Fibroblast of upper back skin (primary cell): ENCODE results near the gene DROSHA.
"Not testable (repeated sequence)": the region's sequence is repeated elsewhere in the genome, so short reads cannot be mapped to it uniquely, and the experiment has no call there.

Experiments used
- DNase-seq: peaks from one replicate; pipeline ENCODE4 v3.0.0-alpha.2; 2013

Gene DROSHA, protein sequence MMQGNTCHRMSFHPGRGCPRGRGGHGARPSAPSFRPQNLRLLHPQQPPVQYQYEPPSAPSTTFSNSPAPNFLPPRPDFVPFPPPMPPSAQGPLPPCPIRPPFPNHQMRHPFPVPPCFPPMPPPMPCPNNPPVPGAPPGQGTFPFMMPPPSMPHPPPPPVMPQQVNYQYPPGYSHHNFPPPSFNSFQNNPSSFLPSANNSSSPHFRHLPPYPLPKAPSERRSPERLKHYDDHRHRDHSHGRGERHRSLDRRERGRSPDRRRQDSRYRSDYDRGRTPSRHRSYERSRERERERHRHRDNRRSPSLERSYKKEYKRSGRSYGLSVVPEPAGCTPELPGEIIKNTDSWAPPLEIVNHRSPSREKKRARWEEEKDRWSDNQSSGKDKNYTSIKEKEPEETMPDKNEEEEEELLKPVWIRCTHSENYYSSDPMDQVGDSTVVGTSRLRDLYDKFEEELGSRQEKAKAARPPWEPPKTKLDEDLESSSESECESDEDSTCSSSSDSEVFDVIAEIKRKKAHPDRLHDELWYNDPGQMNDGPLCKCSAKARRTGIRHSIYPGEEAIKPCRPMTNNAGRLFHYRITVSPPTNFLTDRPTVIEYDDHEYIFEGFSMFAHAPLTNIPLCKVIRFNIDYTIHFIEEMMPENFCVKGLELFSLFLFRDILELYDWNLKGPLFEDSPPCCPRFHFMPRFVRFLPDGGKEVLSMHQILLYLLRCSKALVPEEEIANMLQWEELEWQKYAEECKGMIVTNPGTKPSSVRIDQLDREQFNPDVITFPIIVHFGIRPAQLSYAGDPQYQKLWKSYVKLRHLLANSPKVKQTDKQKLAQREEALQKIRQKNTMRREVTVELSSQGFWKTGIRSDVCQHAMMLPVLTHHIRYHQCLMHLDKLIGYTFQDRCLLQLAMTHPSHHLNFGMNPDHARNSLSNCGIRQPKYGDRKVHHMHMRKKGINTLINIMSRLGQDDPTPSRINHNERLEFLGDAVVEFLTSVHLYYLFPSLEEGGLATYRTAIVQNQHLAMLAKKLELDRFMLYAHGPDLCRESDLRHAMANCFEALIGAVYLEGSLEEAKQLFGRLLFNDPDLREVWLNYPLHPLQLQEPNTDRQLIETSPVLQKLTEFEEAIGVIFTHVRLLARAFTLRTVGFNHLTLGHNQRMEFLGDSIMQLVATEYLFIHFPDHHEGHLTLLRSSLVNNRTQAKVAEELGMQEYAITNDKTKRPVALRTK (N-terminal part only)

DNA sequence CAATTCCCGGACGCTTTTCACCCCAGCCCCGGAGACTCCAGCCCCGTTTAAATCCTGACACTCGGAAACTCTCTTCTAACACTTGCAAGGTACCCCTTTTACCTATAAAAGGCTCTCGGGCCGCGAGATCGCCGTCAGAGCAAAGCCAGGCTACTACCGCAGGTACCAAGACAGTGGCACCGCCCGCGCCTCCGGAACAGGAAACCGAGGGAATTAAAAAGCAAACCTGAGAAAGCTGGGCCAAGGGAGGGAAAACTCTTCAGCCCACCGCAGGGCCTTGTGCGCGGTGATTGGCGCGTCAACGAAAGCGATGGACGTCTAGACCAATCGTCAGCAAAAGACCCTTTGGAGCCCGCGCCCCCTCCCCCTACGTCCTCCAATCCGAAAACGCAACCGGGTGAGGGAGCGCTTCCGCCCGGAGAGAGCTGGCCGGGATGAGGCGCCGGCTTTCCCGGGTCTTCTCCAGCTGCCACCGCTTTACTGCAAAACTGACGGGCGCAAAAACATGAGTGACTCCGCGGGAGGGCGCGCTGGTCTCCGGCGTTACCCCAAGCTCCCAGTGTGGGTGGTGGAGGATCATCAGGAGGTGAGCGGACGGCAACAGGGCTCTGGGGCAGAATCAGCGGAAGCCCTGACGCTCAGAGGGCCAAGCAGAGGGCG is at the start of gene DROSHA, which contains the start of gene C5orf22:
Gene DROSHA, minus strand, starts transcription at position 206 of the 660 bp plus-strand sequence. CDS start 3,034 bp downstream, outside the sequence.
Gene C5orf22, plus strand, starts transcription at position 414 of the 660 bp plus-strand sequence. Its CDS starts 92 bp downstream, at position 506.
- DNase-seq, result peak; percentile 95

DNA sequence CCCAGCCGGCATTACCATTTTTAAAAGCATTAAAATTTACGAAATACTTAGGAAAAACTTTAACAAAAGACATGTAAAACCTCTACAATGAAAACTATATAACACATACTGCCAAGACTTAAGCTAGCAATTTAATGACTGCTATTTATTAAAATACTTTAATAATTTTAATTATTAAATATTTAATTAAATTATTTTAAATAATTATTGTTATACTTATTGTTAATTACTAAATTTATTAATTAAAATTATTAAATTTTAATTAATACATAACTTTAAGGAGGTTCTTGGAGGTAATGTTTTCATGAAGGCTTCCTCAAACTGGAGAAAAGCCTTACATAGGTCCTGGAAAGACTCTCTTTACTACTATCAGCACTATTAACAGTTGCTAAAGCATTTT is 47.7 kb upstream of the DROSHA start:
- no peak for DNase-seq

DNA sequence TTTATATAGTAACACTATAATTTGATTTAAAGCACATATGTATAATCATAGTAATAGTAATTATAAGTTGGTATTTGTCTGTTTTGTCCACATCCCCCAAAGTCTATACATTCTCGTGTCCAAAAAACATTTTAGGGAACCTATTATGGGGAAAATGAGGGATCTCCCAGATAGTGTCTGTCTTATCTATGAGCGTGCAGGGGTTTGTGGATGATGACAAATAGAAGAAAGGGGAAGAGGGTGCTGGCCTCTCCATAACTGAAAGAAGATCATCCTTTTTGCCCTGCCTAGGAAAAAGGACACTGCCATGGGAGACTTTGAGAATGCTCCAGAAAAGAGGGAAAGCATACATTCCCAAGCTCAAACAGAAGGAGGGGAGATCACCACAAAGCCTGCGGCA is 45.5 kb upstream of the DROSHA start:
- DNase-seq, result no peak

DNA sequence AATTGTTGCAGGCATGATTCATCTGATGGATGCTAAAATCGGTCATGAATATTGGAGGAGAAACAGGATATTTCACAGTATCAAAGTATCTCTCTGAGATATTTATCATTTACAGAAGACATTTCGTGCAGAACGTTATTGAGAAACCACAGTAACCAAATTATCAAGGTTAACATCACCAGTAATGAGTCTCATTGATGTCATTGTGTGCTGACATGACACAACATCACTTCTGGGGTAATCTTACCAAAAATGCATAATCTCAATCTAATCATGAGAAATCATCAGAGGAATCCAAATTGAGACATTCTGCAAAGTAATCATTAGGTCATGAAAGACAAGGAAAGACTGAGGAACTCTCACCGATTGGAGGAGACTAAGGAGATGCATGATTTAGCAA is 42.9 kb upstream of the DROSHA start:
- DNase-seq, result no peak

DNA sequence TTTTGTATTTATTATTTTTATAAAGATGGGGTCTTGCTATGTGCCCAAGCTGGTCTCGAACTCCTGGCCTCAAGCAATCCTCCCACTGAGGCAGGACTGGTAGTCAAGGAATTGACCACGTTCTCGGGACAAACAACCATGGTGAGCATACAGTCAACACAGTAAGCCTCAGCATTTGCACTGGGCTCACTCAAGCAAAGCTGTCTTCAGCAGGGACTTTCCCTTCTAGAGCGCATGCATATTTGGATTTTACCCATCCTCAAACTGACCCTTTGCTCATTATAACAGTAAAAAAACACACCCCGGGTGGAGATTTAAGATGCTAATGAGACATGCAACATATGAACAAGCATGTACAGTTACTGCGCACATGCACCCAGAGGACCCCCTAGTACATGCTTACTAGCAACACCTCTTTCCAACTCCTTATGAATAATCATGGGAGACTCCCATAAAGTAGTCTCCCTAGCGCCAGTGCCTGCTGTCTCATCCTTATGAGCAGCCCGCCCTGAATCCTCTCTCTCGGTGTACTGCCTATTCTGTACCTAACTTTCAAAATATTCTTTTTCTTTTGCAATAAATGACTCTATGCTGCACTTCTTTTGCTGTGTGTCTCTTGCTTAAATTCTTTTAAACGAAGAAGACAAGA is 41.7 kb upstream of the DROSHA start:
- DNase-seq, result no peak

DNA sequence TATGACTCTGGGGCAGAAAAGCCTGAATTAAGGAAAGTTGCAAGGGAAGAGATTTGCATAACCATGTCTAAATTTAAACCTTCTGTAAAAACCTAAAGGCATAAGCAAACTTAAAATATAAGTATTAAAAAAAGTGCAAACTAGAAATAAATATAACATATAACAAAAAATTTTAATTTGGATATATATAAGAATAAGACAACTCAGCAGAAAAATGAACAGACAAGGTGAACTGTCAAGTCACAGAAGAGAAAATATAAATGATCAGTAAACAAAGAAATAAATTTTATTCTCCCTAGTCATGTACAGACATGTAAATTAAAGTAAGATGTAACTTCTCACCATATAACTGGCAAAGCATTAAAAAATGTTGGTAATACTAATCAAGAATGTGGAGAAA is 37.2 kb upstream of the DROSHA start:
- no peak for DNase-seq

DNA sequence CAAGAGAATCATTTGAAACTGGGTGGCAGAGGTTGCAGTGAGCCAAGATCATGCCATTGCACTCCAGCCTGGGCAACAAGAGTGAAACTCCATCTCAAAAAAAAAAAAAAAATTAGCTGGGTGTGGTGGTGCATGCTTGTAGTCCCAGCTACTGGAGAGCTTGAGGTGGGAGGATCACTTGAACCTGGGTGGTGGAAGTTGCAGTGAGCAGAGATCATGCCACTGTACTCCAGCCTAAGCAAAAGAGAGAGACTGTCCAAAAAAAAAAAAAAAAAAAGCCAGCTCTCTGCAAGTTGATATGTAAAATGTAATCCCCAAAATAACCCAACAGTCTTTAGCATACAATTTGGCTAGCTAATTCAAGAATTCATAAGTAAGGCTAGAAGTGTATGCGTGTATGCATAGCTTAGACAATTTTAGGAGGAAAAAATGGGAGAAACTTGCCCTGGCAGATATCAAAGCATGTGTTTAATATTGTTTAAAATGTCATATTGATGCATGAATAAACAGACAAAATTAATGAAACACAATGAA is 36.5 kb upstream of the DROSHA start:
- no peak for DNase-seq

DNA sequence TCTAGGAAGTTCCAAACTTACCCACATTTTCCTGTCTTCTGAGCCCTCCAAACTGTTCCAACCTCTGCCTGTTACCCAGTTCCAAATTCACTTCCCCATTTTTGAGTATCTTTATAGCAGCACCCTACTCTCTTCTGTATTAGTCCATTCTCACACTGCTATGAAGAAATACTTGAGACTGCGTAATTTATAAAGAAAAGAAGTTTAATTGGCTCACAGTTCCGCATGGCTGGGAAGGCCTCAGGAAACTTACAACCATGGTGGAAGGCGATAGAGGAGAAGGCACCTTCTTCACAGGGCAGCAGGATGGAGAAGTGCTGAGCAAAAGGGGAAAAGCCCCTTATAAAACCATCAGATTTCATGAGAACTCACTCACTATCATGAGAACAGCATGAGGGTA is 34.5 kb upstream of the DROSHA start:
- DNase-seq, result not testable (repeated sequence)

DNA sequence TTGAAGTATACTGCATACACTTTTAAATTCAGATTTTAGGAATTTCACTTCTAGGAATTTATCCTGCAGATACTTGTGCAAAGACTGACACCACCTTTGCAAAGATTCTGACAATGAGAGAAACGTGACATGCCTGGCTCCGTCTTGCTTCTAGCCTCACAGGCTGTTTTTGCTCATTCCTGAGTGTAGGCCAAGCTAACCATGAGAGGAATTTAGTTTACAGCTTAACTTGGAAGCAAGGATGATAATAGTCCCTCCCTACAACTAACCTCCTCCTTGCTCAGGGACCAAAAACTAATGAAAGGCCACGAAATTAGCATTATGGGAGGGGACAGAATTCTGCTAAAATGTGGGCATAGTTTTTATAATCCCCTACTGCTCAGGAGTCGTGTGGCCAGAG is 31.3 kb upstream of the DROSHA start:
- DNase-seq, result no peak

DNA sequence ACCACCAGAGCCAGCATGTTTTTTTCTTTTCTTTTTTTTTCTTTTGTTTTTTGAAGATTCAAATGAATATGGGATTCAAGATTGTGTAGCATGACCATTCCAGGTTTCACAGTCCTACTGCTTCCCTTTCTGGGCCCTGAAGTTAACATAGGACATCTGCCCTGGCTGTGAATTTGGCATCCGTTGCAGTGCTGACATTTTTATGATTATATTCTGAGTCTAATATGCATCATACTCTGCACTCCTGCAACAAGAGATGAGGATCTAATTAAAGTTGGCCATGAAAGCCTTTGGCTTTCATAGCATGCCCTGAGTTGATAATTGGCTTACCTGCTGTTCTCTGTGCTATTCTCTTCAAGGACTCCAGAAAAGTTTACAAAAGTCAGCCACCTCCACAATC is 30.1 kb upstream of the DROSHA start:
- DNase-seq, result no peak

DNA sequence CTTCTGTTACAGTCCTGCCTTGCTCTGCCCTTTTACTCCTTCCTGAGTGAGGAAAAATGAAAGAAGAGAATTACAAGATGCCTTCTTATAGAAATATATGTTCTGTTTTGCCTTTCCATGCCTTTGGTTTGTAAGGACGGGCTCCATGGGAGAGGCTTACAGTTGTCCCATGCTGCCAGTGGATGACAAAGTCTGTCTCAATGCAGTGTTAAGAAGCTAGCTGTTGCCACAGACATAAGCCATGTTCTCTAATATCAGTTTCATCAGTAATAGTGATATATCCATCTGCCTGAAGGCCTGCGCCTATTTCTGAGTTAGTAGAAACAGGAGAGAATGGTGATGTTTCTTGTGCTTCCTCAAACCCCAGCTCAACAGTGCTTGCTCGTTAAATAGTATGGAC is 28.0 kb upstream of the DROSHA start:
- no peak for DNase-seq

DNA sequence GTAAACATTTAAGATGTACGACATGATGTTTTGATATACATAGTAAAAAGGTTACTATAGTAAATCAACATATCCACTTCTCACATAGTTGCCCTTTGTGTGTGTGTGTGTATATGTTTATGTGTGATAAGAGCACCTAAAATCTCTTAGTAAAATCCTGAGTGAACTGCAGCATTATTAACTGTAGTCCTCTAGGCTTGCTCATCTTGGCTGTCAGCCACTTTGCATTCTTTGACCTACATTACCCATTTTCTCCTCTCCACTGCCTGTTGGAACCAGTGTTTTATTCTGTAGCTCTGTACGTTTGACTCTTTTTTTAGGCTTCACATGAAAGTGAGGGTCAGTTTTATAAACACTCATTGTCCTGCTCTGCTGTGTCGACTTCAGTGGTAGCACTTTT is 24.6 kb upstream of the DROSHA start:
- peak; percentile 50 for DNase-seq

DNA sequence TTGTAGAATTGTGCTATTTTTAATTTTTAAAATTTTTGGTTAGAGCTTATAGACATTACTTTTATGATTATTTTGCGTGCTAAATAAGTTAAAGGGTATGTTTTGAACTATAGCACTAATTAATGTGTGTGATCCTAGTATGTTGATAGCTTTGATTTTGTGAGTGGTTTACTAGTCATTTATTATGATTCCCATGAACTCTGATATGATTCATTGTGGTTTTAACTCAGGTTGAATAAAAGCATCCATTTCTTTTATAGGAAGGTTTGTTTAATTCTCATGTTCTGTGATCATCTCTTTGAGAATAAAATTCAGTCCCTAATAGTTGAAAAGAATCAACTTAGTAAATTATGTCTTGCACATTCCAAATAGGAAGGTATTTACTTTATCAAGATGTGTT is 22.7 kb upstream of the DROSHA start:
- no peak for DNase-seq

DNA sequence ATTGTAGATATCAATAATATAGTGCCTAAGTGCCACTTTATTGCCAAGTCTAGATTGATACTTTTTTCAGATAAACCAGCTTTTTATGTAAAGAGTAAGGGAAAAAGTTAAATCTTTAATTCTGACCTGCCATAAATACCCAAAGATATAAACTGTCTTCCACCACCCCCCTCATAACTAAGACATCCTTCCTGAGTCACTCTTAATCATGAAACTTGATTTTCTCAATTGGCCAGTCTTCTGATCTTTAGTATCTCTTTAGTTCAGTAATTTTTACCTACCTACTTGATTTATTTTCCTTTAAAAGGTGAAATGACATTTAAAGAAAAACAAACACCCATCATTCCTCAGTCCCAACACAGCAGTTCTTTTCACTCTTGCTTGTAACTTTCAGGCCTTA is 22.0 kb upstream of the DROSHA start:
- DNase-seq, result no peak

DNA sequence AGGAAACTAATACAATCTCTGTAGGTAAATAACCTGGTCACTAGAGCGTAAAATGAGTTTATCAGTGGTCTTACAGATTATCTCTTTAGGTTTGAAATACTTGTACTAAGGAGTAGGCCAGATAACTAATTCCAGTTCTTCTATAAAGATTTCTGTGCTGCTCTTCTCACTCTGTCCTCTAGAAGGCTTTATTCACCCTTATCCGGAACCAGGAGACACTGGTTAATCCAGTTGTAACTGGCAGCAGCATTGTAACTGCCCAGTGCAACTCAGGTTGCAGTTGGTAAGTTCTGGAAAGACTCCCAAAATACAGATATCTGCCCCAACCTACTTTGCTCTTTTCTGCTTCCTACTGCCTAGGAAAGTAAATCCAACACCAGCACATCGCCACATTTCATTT is 20.0 kb upstream of the DROSHA start:
- no peak for DNase-seq

DNA sequence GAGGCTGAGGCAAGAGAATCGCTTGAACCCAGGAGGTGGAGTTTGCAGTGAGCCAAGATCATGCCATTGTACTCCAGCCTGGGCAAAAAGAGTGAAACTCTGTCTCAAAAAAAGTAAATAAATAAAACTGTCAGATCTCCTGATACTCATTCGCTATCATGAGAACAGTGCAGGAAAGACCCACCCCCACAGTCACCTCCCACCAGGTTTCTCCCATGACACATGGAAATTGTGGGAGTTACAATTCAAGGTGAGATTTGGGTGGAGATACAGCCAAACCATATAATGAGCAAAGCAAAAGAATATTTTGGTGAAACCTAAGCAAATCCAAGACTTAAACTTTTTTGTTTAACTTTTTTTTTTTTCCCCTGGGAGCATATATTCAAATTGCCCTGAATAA is 17.2 kb upstream of the DROSHA start:
- not testable (repeated sequence) for DNase-seq

DNA sequence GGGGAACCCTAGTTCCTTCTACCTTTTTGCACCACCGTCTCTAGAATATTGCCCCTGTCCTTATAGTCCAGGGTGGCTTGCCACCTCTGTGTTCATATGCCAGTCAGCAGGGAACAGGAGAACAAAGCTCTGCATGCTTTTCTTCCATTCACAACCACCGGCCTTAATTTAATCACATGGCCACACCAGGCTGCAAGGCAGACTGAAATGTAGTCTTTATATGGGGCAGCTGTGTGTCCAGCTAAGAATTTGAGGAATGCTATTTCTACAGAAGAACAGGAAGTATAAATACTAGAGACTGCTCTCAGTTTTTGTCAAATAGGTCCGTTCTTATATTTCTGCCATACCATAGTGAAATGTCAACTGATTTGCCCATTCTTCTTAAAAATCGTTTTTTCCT is 6.0 kb upstream of the DROSHA start:
- peak; percentile 32 for DNase-seq

DNA sequence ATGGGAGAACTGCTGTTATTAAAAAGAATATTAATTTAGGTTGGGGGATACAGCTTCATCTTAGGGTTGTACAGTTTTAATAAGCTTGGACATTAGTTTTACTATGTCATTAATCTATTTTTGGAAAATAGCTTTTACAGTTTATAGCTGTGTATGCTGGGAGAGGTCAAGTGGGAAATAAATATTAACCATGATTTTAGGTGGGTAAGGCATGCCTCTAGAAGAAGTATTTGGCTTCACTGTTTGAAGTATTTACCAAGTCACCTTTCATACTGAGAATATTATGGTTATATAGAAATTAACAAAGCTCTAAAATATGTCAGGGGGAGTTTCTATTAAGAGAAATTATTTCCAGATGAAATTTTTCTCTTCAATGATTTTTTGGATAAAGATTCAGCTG is 5.5 kb upstream of the DROSHA start:
- no peak for DNase-seq

DNA sequence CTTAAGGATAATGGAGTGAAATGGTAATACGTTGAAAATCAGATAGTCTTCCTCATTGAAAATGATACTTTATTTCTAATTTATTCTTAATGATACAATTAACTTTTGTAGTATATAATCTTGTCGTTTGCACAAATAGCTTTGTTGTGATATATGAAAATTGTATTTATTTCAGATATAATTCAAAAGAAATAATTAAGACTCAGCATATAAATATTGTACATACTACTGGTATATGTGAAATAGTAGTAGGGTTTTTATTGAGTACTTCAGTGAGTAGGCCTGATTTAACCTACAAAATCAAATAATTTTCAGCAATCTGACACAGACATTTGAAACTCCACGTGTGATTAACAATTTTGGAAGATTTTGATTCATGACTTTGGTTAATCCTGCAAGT is 5.0 kb upstream of the DROSHA start:
- DNase-seq, result no peak

DNA sequence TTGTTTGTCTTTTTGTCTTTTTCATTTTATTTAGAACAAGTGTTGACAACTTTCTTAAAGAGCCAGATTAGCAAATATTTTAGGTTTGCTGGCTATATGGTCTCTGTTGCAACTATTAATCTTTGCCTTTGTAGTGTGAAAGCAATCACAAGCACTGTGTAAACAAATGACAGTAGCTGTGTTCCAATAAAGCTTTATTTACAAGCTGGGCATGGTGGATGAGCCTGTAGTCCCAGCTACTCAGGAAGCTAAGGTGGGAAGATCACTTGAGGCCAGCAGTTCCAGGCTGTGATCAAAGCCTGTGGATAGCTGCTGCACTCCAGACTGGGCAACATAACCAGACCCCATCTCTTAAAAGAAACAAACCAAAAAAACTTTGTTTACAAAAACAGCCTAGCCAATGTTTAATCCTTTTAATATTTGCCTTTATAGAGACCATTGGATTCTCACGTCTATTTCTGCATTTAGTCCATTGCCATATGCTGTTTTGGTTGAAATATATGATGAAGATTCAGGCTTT is 2.7 kb upstream of the DROSHA start:
- no peak for DNase-seq

DNA sequence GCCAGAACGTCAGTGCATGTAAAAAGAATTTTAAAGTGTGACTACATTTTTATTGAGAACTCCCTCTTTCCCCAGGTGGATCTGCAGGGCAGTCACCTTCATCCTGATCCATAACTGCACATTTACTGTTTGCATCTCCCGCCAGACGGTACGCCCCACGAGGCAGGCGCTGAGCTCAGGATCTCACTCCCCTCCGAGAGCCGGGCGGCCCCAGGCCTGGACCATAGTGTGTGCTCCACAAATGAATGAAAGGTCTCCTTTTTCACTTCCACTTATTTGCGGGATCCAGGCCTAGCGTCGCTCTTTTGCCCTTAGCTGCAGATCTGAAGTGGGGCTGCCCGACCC is 378 bp downstream of the DROSHA start:
- peak; percentile 14 for DNase-seq
